ENCODE measurements around the gene UHRF2.

The UHRF2 gene

DNA sequence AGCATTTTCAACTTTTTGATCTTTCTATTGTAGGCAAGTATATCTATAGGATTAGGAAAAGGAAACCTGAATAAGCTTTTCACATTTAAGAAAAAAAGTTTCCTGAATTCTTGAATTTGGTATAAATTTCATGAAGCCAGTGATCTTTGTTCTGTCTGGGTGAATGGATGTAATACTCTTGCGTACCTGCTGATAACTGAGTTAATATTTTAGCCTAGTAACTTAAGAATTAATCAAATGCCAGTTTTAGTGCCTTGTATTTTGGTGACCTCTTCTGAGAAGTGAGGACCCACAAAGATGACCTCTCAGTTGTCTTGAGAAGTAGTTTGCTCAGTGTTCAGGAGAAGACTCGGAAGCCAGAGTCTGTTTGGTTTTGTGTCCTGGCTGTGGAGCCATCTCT is 77.9 kb downstream of the UHRF2 start:
- Histone ChIP-seq H2AK5ac (ENCODE audit: low read length) (no peak overlapping the region), H3K4me3 (ENCODE audit: low read depth, low read length) (no peak overlapping the region), H3K18ac (ENCODE audit: low read length) (no peak overlapping the region), H2AFZ (ENCODE audit: insufficient read depth, low read length, poor library complexity) (no peak overlapping the region), H3K79me2 (ENCODE audit: control insufficient read depth, insufficient read depth, low read length, poor library complexity) (no peaks in the 10 kb centered on the region), H3K9me3 (ENCODE audit: insufficient read depth, low read depth, low read length) (no peaks in the 10 kb centered on the region), H3K27ac (ENCODE audit: low read depth, low read length) (no peak overlapping the region), H2BK5ac (ENCODE audit: low read depth, low read length, poor library complexity) (no peak overlapping the region), H3K36me3 (ENCODE audit: control insufficient read depth in 1 of 2, insufficient read depth in 2 of 2, low read length in 2 of 2) (peaks cover 7 to 8% of the 10 kb centered on the region in 2 experiments), H4K12ac (ENCODE audit: low read depth, low read length) (no peak overlapping the region), H3K14ac (ENCODE audit: low read length) (no peak overlapping the region), H3K27me3 (ENCODE audit: insufficient read depth, low read length) (no peaks in the 10 kb centered on the region), H2BK120ac (ENCODE audit: insufficient read depth, low read length, poor library complexity) (no peak overlapping the region), H3K23ac (ENCODE audit: low read length) (no peak overlapping the region), H3K4me1 (ENCODE audit: control insufficient read depth in 1 of 2, insufficient read depth in 2 of 2, low read length in 2 of 2) (no peaks in the 10 kb centered on the region), H3K9ac (ENCODE audit: low read length) (no peak overlapping the region), H4K91ac (ENCODE audit: low read depth, low read length) (no peak overlapping the region), H4K8ac (ENCODE audit: low read depth, low read length) (no peak overlapping the region), H3K79me1 (ENCODE audit: low read length) (no peaks in the 10 kb centered on the region), H3K4me2 (ENCODE audit: low read length) (no peak overlapping the region), H3K4ac (ENCODE audit: low read depth, low read length) (no peak overlapping the region), H2BK12ac (ENCODE audit: low read length) (no peak overlapping the region)
- no CpG with 5 or more reads among the region's 2 CpGs for WGBS (ENCODE audit: extremely low coverage, insufficient coverage, insufficient read length)
- no peak for DNase-seq

- H3K27me3 ChIP-seq (ENCODE audit: insufficient read depth, low read length), result no peaks in the 10 kb centered on the region
- no CpG with 5 or more reads among the region's 1 CpG for WGBS (ENCODE audit: extremely low coverage, insufficient coverage, insufficient read length)
- no peak overlapping the region for H4K8ac ChIP-seq (ENCODE audit: low read depth, low read length)
- H3K4me1 ChIP-seq (ENCODE audit: control insufficient read depth in 1 of 2, insufficient read depth in 2 of 2, low read length in 2 of 2), result no peaks in the 10 kb centered on the region
- no peak overlapping the region for H3K14ac ChIP-seq (ENCODE audit: low read length)
- no peak overlapping the region for H3K18ac ChIP-seq (ENCODE audit: low read length)
- no peak overlapping the region for H3K23ac ChIP-seq (ENCODE audit: low read length)
- H2BK12ac ChIP-seq (ENCODE audit: low read length), result no peak overlapping the region
- H3K27ac ChIP-seq (ENCODE audit: low read depth, low read length), result no peak overlapping the region
- H3K79me1 ChIP-seq (ENCODE audit: low read length), result no peaks in the 10 kb centered on the region
- H2AK5ac ChIP-seq (ENCODE audit: low read length), result no peak overlapping the region
- H4K12ac ChIP-seq (ENCODE audit: low read depth, low read length), result no peak overlapping the region
- H3K9ac ChIP-seq (ENCODE audit: low read length), result no peak overlapping the region
- DNase-seq, result no peak
- no peaks in the 10 kb centered on the region for H3K9me3 ChIP-seq (ENCODE audit: insufficient read depth, low read depth, low read length)
- H3K4ac ChIP-seq (ENCODE audit: low read depth, low read length), result no peak overlapping the region
- H4K91ac ChIP-seq (ENCODE audit: low read depth, low read length), result no peak overlapping the region
- H3K4me2 ChIP-seq (ENCODE audit: low read length), result no peak overlapping the region
- no peak overlapping the region for H3K4me3 ChIP-seq (ENCODE audit: low read depth, low read length)
- H2AFZ ChIP-seq (ENCODE audit: insufficient read depth, low read length, poor library complexity), result no peak overlapping the region
- no peak overlapping the region for H2BK120ac ChIP-seq (ENCODE audit: insufficient read depth, low read length, poor library complexity)
- no peak overlapping the region for H2BK5ac ChIP-seq (ENCODE audit: low read depth, low read length, poor library complexity)
- no peaks in the 10 kb centered on the region for H3K79me2 ChIP-seq (ENCODE audit: control insufficient read depth, insufficient read depth, low read length, poor library complexity)
- peaks cover 3 to 10% of the 10 kb centered on the region in 2 experiments for H3K36me3 ChIP-seq (ENCODE audit: control insufficient read depth in 1 of 2, insufficient read depth in 2 of 2, low read length in 2 of 2)
These were observed 82.5 kb downstream of the UHRF2 start for GRCh38 chr9:6495466-6495865.

GRCh38 chr9:6498982-6499381 is 86.0 kb downstream of the UHRF2 start:
- no CpG with 5 or more reads among the region's 1 CpG for WGBS (ENCODE audit: extremely low coverage, insufficient coverage, insufficient read length)
- Histone ChIP-seq H3K27ac (ENCODE audit: low read depth, low read length) (no peak overlapping the region), H2BK12ac (ENCODE audit: low read length) (no peak overlapping the region), H3K27me3 (ENCODE audit: insufficient read depth, low read length) (no peaks in the 10 kb centered on the region), H3K9me3 (ENCODE audit: insufficient read depth, low read depth, low read length) (no peaks in the 10 kb centered on the region), H2BK5ac (ENCODE audit: low read depth, low read length, poor library complexity) (no peak overlapping the region), H2BK120ac (ENCODE audit: insufficient read depth, low read length, poor library complexity) (no peak overlapping the region), H3K23ac (ENCODE audit: low read length) (no peak overlapping the region), H2AFZ (ENCODE audit: insufficient read depth, low read length, poor library complexity) (no peak overlapping the region), H3K9ac (ENCODE audit: low read length) (no peak overlapping the region), H4K8ac (ENCODE audit: low read depth, low read length) (no peak overlapping the region), H4K12ac (ENCODE audit: low read depth, low read length) (no peak overlapping the region), H2AK5ac (ENCODE audit: low read length) (no peak overlapping the region), H3K4me2 (ENCODE audit: low read length) (no peak overlapping the region), H3K4ac (ENCODE audit: low read depth, low read length) (no peak overlapping the region), H3K4me1 (ENCODE audit: control insufficient read depth in 1 of 2, insufficient read depth in 2 of 2, low read length in 2 of 2) (no peaks in the 10 kb centered on the region), H4K91ac (ENCODE audit: low read depth, low read length) (no peak overlapping the region), H3K79me2 (ENCODE audit: control insufficient read depth, insufficient read depth, low read length, poor library complexity) (no peaks in the 10 kb centered on the region), H3K36me3 (ENCODE audit: control insufficient read depth in 1 of 2, insufficient read depth in 2 of 2, low read length in 2 of 2) (peaks cover 6 to 11% of the 10 kb centered on the region in 2 experiments), H3K14ac (ENCODE audit: low read length) (no peak overlapping the region), H3K18ac (ENCODE audit: low read length) (no peak overlapping the region), H3K4me3 (ENCODE audit: low read depth, low read length) (no peak overlapping the region), H3K79me1 (ENCODE audit: low read length) (no peaks in the 10 kb centered on the region)
- no peak for DNase-seq

DNA sequence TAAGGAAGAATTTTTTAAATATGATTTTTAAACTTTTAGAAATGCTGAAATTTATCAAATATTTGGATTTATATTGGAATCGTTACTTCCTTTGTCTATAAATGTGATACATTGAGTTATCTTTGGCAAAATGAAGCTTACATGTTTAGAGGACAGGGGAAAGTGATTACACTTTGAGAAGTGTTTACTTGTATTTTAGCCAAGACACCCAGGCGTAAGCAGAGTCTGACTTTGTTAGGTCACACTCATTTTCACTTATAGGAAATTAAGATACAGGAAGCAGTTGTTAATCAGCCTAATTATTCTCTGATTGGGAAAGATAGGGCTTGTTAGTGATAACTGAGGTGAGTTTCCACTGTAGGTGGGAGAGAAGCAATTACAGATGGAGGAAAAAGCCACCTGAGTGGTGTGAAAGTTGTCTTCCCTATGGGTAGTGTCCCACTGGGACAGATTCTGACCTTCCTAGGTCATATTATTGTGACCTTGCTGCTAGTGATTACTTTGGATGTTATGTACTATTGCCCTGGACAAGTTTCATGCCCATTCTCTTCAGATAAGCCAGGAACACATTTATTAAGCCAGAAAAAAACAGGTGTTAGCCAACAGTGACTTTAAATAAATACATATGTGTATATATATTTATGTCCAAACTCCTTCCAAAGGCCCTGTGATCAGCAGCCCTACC is 88.7 kb downstream of the UHRF2 start:
- Histone ChIP-seq H2AK5ac (ENCODE audit: low read length) (no peak overlapping the region), H4K91ac (ENCODE audit: low read depth, low read length) (no peak overlapping the region), H2AFZ (ENCODE audit: insufficient read depth, low read length, poor library complexity) (no peak overlapping the region)

More for the DNA sequence above, 88.7 kb downstream of the UHRF2 start:
- no peak overlapping the region for H3K4me2 ChIP-seq (ENCODE audit: low read length)
- H4K12ac ChIP-seq (ENCODE audit: low read depth, low read length), result no peak overlapping the region
- no CpG with 5 or more reads among the region's 2 CpGs for WGBS (ENCODE audit: extremely low coverage, insufficient coverage, insufficient read length)
- no peak overlapping the region for H3K23ac ChIP-seq (ENCODE audit: low read length)
- no peak overlapping the region for H2BK12ac ChIP-seq (ENCODE audit: low read length)
- no peaks in the 10 kb centered on the region for H3K79me2 ChIP-seq (ENCODE audit: control insufficient read depth, insufficient read depth, low read length, poor library complexity)
- H2BK5ac ChIP-seq (ENCODE audit: low read depth, low read length, poor library complexity), result no peak overlapping the region
- no peaks in the 10 kb centered on the region for H3K4me1 ChIP-seq (ENCODE audit: control insufficient read depth in 1 of 2, insufficient read depth in 2 of 2, low read length in 2 of 2)
- H3K14ac ChIP-seq (ENCODE audit: low read length), result no peak overlapping the region
- no peak for DNase-seq
- peaks cover 10 to 18% of the 10 kb centered on the region in 2 experiments for H3K36me3 ChIP-seq (ENCODE audit: control insufficient read depth in 1 of 2, insufficient read depth in 2 of 2, low read length in 2 of 2)
- no peak overlapping the region for H4K8ac ChIP-seq (ENCODE audit: low read depth, low read length)
- no peaks in the 10 kb centered on the region for H3K79me1 ChIP-seq (ENCODE audit: low read length)
- H3K4ac ChIP-seq (ENCODE audit: low read depth, low read length), result no peak overlapping the region
- H3K18ac ChIP-seq (ENCODE audit: low read length), result no peak overlapping the region
- no peaks in the 10 kb centered on the region for H3K27me3 ChIP-seq (ENCODE audit: insufficient read depth, low read length)
- no peak overlapping the region for H3K27ac ChIP-seq (ENCODE audit: low read depth, low read length)
- no peak overlapping the region for H2BK120ac ChIP-seq (ENCODE audit: insufficient read depth, low read length, poor library complexity)
- H3K4me3 ChIP-seq (ENCODE audit: low read depth, low read length), result no peak overlapping the region
- H3K9me3 ChIP-seq (ENCODE audit: insufficient read depth, low read depth, low read length), result no peaks in the 10 kb centered on the region
- H3K9ac ChIP-seq (ENCODE audit: low read length), result no peak overlapping the region

All from trophoblast cell (in vitro differentiated cells and primary cell).